Karpas-422 (cell line): ENCODE measurements around the gene TRPC4. TPM values are rescaled to one million over a fixed set of nuclear protein-coding genes. Genes with fewer than 3 reads are reported as not detected.

Experiments
- DNase-seq: peaks from one replicate; pipeline ENCODE4 v3.0.0-alpha.2; 2015
- H2AFZ ChIP-seq: fragments of 200-600 bp; sonication (generic); 2 replicates; pipeline ENCODE4 v1.6.1; 2014; ENCODE audit warnings: antibody characterized with exemption, low read length, mixed read lengths
- H3K27ac ChIP-seq: fragments of 200-600 bp; sonication (generic); 2 replicates; pipeline ENCODE4 v1.5.1; 2014; ENCODE audit warnings: mild to moderate bottlenecking, low read length, moderate library complexity
- H3K27me3 ChIP-seq: fragments of 200-600 bp; sonication (generic); 2 replicates; pipeline ENCODE4 v1.6.1; 2014; ENCODE audit warnings: low read length, mixed read lengths
- H3K36me3 ChIP-seq: fragments of 200-600 bp; sonication (generic); 2 replicates; pipeline ENCODE4 v1.6.1; 2014; ENCODE audit warnings: low read length, mixed read lengths; ENCODE audit not compliant: insufficient read depth
- H3K4me1 ChIP-seq: fragments of 200-600 bp; sonication (generic); 2 replicates; pipeline ENCODE4 v1.6.1; 2014; ENCODE audit warnings: mild to moderate bottlenecking, low read length, mixed read lengths
- H3K4me2 ChIP-seq: fragments of 200-600 bp; sonication (generic); 2 replicates; pipeline ENCODE4 v1.6.1; 2014; ENCODE audit warnings: low read length, low read depth, mild to moderate bottlenecking; ENCODE audit not compliant: poor library complexity, severe bottlenecking
- H3K4me3 ChIP-seq: fragments of 200-600 bp; sonication (generic); 2 replicates; pipeline ENCODE4 v1.5.1; 2014; ENCODE audit warnings: mild to moderate bottlenecking, antibody characterized with exemption, low read length, mixed read lengths
- H3K79me2 ChIP-seq: fragments of 200-600 bp; sonication (generic); 2 replicates; pipeline ENCODE4 v1.6.1; 2014; ENCODE audit warnings: mild to moderate bottlenecking, low read length, mixed read lengths
- H3K9ac ChIP-seq: fragments of 200-600 bp; sonication (generic); 2 replicates; pipeline ENCODE4 v1.6.0; 2014; ENCODE audit warnings: low read length
- H3K9me2 ChIP-seq: fragments of 200-600 bp; sonication (generic), shearing (Covaris generic); replicated peaks from 2 replicates; pipeline ENCODE4 v1.6.0; 2014; ENCODE audit warnings: mild to moderate bottlenecking, low read length, moderate library complexity; ENCODE audit not compliant: insufficient read depth
- H3K9me3 ChIP-seq: fragments of 300-700, 200-600 bp; sonication (generic); 2 replicates; pipeline ENCODE4 v1.6.1; 2014; ENCODE audit warnings: low read length, mixed read lengths
- H4K20me1 ChIP-seq: fragments of 200-600 bp; sonication (generic); 2 replicates; pipeline ENCODE4 v1.6.1; 2014; ENCODE audit warnings: mild to moderate bottlenecking, antibody characterized with exemption, low read length, low read depth; ENCODE audit not compliant: insufficient read depth
- total RNA-seq: library from RNA; depleted of rRNA; stranded (reverse); fragments of >200 nt; shearing (Covaris generic); gene quantifications from 2 replicates; pipeline ENCODE4 v1.2.3, GENCODE V29; 2014; ENCODE audit warnings: low replicate concordance

TRPC4 gene
- total RNA-seq, 1 experiment from 2014 or later: not detected

DNA sequence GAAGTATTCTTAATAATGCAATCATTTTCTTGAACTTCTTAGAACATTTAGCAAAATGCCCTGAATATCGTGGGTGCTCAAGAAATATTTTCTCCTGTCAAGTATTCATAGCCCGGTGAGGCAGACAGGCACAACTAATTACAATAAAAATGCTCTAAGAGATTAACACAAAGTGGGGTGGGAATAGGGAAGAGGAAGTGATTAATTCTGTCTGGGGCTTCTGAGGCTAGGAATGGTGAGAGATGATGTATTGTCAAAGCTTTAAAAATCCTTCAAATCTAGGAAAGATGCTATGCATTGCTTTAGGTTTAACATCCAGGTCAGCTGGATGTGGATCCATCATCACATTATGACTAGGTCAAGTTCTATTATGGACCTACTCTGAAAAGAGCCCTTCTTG lies 204.2 kb downstream of the TRPC4 start:
- no peak for DNase-seq
- H4K20me1 ChIP-seq: no peaks in the 10 kb centered on the region
- H3K9me2 ChIP-seq: 0 out of 2 replicates have a peak, but pooled peaks cover 2% of the 10 kb centered on the region
- H2AFZ ChIP-seq: no peak overlapping the region
- H3K27me3 ChIP-seq: no peaks in the 10 kb centered on the region
- no peaks in the 10 kb centered on the region for H3K9me3 ChIP-seq
- no peak overlapping the region for H3K4me2 ChIP-seq
- H3K27ac ChIP-seq: no peak overlapping the region
- no peak overlapping the region for H3K4me3 ChIP-seq
- no peak overlapping the region for H3K9ac ChIP-seq
- no peaks in the 10 kb centered on the region for H3K79me2 ChIP-seq
- no peaks in the 10 kb centered on the region for H3K36me3 ChIP-seq
- H3K4me1 ChIP-seq: no peaks in the 10 kb centered on the region

DNA sequence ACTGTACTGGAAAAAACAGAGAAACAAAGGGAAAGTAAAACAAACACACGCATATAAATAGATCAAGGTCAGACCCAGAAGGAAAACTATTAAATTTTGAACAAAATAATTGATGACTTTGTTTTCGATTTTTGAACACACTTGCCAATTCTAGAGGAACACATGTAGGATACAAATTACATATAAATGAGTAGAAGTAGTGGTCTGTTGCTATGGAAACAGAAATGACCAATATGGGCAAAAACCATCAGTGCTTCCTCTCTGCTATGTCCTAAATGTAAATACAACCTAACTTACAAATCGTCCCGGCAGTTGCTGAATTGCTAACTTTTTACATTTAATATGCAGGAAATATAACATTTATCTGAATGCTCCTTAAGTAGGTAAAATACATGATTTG lies 205.8 kb downstream of the TRPC4 start:
- 0 out of 2 replicates have a peak, but pooled peaks cover 2% of the 10 kb centered on the region for H3K9me2 ChIP-seq
- no peak overlapping the region for H3K9ac ChIP-seq
- no peak overlapping the region for H3K27ac ChIP-seq
- no peaks in the 10 kb centered on the region for H3K4me1 ChIP-seq
- no peaks in the 10 kb centered on the region for H3K79me2 ChIP-seq
- H3K9me3 ChIP-seq: no peaks in the 10 kb centered on the region
- no peak overlapping the region for H3K4me3 ChIP-seq
- H3K27me3 ChIP-seq: no peaks in the 10 kb centered on the region
- no peaks in the 10 kb centered on the region for H3K36me3 ChIP-seq
- DNase-seq: no peak
- no peak overlapping the region for H3K4me2 ChIP-seq
- H2AFZ ChIP-seq: no peak overlapping the region
- H4K20me1 ChIP-seq: no peaks in the 10 kb centered on the region

- Histone ChIP-seq H4K20me1 (no peaks in the 10 kb centered on the region), H3K4me1 (no peaks in the 10 kb centered on the region)
These were observed 206.9 kb downstream of the TRPC4 start for GRCh38 chr13:37662624-37663023.

DNA sequence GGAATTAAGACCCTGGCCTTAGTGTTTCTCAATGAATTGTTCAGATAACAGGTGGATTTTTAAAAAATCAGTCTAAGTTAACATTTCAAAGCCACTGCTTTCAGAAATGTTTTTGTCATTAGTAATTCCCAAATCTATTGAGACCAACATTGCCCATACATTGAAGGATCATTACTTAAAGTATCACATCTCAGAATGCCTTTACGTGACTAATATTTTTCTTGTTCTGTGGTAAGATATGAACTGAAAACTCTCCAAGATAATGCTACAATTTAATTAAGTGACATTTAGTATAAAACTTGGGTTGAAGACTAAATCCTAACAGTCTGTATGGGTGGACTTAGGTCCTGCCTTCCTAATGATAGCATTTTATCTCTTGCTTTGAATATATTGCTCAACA lies 211.6 kb downstream of the TRPC4 start:
- Histone ChIP-seq H4K20me1 (no peaks in the 10 kb centered on the region), H3K4me3 (no peak overlapping the region), H3K9me3 (no peaks in the 10 kb centered on the region), H3K36me3 (no peaks in the 10 kb centered on the region), H3K27ac (no peak overlapping the region), H3K4me1 (no peaks in the 10 kb centered on the region), H3K9ac (no peak overlapping the region), H3K27me3 (no peaks in the 10 kb centered on the region), H3K9me2 (no peaks in the 10 kb centered on the region), H3K79me2 (no peaks in the 10 kb centered on the region), H2AFZ (no peak overlapping the region), H3K4me2 (no peak overlapping the region)
- DNase-seq: no peak

More at GRCh38 chr13:37662624-37663023, 206.9 kb downstream of the TRPC4 start:
- Histone ChIP-seq H3K9ac (no peak overlapping the region), H3K9me3 (no peaks in the 10 kb centered on the region), H3K9me2 (0 out of 2 replicates have a peak, but pooled peaks cover 2% of the 10 kb centered on the region), H3K4me2 (no peak overlapping the region), H3K27me3 (no peaks in the 10 kb centered on the region), H3K27ac (no peak overlapping the region), H3K36me3 (no peaks in the 10 kb centered on the region), H3K79me2 (no peaks in the 10 kb centered on the region), H3K4me3 (no peak overlapping the region), H2AFZ (no peak overlapping the region)
- DNase-seq: no peak

GRCh38 chr13:37657134-37657533 lies 212.4 kb downstream of the TRPC4 start:
- H3K27ac ChIP-seq: no peak overlapping the region
- H3K9me2 ChIP-seq: no peaks in the 10 kb centered on the region
- H2AFZ ChIP-seq: no peak overlapping the region
- H4K20me1 ChIP-seq: no peaks in the 10 kb centered on the region
- H3K4me1 ChIP-seq: no peaks in the 10 kb centered on the region
- DNase-seq: no peak
- H3K4me2 ChIP-seq: no peak overlapping the region
- no peaks in the 10 kb centered on the region for H3K79me2 ChIP-seq
- no peaks in the 10 kb centered on the region for H3K9me3 ChIP-seq
- H3K9ac ChIP-seq: no peak overlapping the region
- no peaks in the 10 kb centered on the region for H3K36me3 ChIP-seq
- H3K27me3 ChIP-seq: no peaks in the 10 kb centered on the region
- no peak overlapping the region for H3K4me3 ChIP-seq

GRCh38 chr13:37656247-37656940 lies 213.2 kb downstream of the TRPC4 start:
- Histone ChIP-seq H3K4me2 (no peak overlapping the region), H3K9me2 (no peaks in the 10 kb centered on the region), H2AFZ (no peak overlapping the region), H4K20me1 (no peaks in the 10 kb centered on the region), H3K27ac (no peak overlapping the region), H3K4me1 (no peaks in the 10 kb centered on the region), H3K79me2 (no peaks in the 10 kb centered on the region), H3K9ac (no peak overlapping the region), H3K36me3 (no peaks in the 10 kb centered on the region), H3K27me3 (no peaks in the 10 kb centered on the region), H3K9me3 (no peaks in the 10 kb centered on the region), H3K4me3 (no peak overlapping the region)
- DNase-seq: no peak

- H3K9me2 ChIP-seq: no peaks in the 10 kb centered on the region
- H3K27ac ChIP-seq: no peak overlapping the region
- H2AFZ ChIP-seq: no peak overlapping the region
- no peaks in the 10 kb centered on the region for H3K27me3 ChIP-seq
- H3K4me3 ChIP-seq: no peak overlapping the region
- H4K20me1 ChIP-seq: no peaks in the 10 kb centered on the region
- H3K9ac ChIP-seq: no peak overlapping the region
- no peak for DNase-seq
- H3K4me2 ChIP-seq: no peak overlapping the region
- H3K9me3 ChIP-seq: no peaks in the 10 kb centered on the region
- H3K79me2 ChIP-seq: no peaks in the 10 kb centered on the region
- no peaks in the 10 kb centered on the region for H3K4me1 ChIP-seq
- no peaks in the 10 kb centered on the region for H3K36me3 ChIP-seq
These were observed 217.0 kb downstream of the TRPC4 start for GRCh38 chr13:37652596-37652995.

DNA sequence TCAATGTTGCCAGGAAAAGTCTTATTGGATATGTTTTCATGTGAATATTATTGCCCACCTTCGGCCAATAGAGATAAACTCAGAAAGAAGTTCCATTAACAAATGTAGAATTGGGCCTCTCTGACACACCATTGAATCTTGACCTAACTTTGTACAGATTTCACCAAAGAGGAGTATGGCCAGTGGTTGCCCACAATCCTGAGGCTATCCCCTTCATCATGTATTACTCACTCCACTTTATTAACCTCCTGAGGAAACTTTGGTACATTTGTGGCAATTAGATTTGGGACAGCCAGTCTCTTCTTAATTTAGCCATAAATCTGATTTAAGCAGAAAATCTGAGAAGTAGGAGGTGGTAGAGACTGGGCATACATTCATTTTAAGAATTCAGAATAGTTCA lies 217.7 kb downstream of the TRPC4 start:
- no peak overlapping the region for H3K9ac ChIP-seq
- no peak overlapping the region for H3K4me3 ChIP-seq
- no peak overlapping the region for H2AFZ ChIP-seq
- H3K27me3 ChIP-seq: no peaks in the 10 kb centered on the region
- no peaks in the 10 kb centered on the region for H3K79me2 ChIP-seq
- no peaks in the 10 kb centered on the region for H3K9me2 ChIP-seq
- H3K4me2 ChIP-seq: no peak overlapping the region
- H3K36me3 ChIP-seq: no peaks in the 10 kb centered on the region
- no peaks in the 10 kb centered on the region for H4K20me1 ChIP-seq
- H3K27ac ChIP-seq: no peak overlapping the region
- H3K9me3 ChIP-seq: no peaks in the 10 kb centered on the region
- H3K4me1 ChIP-seq: no peaks in the 10 kb centered on the region
- no peak for DNase-seq
